Right ventricle myocardium inferior (tissue), 1 donor: ENCODE results near the gene TEX12. TPM values are rescaled to one million over a fixed set of nuclear protein-coding genes. Genes with fewer than 3 reads are reported as not detected.
"Not testable (repeated sequence)": the region's sequence is repeated elsewhere in the genome, so short reads cannot be mapped to it uniquely, and the experiment has no call there.

Source experiments
- ATAC-seq: fragments of 200-7000 bp; cut with Tn5 transposase; one replicate; pipeline ENCODE4 v1.9.1; 2020; ENCODE audit warnings: mild to moderate bottlenecking, moderate library complexity
- DNase-seq: peaks from one replicate; pipeline ENCODE4 v3.0.0; 2021; ENCODE audit errors: missing footprints
- intact Hi-C: fragments of 100-400 bp; cut with DNase I; formaldehyde crosslinking; loops from one replicate; pipeline ENCODE4 v1.11.0; 2022
- total RNA-seq: library from RNA; stranded (reverse); fragmentation: NEBNext Ultra II Directional; extraction: Animal tissue kit (Norgen Biotek cat#: 25700); gene quantifications from one replicate; pipeline ENCODE4 v1.2.1, GENCODE V29; 2021
- donor health status: DM: no; HTN: yes; CAD: no; lungs with severe emphysema.

Gene TEX12
- total RNA-seq, 1 donor from 2014 or later, result 0.54 TPM

DNA sequence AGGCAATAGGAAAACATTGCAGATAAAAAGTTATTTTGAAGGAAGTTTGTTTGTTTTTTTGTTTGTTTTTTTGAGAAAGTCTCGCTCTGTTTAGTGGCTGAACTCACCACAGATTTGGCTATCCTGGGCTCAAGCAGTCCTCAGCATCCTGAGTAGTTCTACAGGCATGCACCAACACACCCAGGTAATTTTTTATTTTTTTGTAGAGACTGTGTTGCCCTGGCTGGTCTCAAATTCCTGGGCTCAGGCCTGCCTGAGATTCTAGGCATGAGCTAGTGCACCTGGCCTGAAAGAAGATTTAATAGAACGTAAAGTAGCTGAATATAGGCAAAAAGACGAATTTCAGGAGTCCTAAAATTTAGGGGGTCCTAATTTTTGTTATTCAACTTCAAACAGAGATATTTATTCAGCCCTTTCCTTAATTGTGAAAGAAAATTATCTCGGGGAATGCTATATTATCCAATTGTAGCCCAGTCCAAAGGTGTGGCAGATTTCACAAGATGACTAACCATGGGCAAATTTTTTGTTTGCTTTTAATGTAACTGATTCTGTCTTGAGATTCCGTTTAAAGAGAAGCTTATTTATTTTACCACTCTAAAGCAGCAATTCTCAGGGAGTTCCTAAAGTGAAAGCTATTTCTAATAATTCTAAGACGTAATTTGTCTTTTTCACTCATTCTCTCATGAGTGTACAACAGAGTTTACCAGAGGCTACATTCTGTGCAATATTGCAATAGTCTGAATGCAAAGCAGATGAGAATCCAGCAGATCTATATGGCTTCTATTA is 4.2 kb upstream of the TEX12 start:
- intact Hi-C loops, result no loop called here
- no peak for ATAC-seq
- no peak for DNase-seq

DNA sequence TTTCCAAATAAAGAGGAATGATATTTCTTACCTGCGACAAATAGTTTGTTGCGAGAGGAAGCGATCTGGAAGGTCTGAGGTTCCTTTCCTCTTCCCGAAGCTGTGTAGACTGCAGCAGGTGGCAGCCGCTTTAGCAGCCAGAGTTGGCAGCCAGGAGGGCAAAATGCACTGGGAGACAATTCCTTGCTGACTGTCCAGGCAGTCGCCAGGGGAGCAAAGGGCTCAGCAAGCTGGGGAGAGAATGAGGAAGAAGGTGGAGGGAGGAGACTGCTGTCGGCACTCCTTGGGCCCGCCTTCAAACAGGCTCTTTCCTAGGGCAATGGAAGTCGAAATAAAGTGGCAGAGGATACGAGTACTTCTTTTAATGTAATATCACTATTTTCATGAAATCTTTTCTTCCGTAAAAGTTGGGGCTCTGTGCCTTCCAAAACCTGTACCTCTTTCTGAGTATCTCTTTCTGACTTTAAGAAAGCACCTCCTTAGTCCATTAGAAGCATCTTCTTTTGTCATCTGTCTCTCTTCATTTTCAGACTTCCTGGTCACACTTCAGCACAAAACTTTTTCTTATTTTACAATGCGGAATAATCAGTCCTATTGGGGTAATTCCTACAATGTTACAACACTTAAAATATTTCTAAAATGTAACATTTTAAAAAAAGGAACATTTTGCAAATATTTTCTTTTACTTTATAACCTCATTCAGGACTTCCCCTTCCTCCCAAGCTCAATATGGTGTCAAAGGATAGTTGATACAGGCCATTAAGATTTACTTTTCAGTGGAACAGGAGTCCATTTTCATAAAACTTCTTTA is 3.1 kb upstream of the TEX12 start, which contains the start of gene IL18:
IL18 (minus strand) TSS at position 220 of the 811 bp plus-strand sequence. CDS start 9,041 bp downstream, outside the sequence.
- peak; percentile 54 for ATAC-seq
- intact Hi-C loops, result no loop called here
- DNase-seq, result peak; percentile 71

DNA sequence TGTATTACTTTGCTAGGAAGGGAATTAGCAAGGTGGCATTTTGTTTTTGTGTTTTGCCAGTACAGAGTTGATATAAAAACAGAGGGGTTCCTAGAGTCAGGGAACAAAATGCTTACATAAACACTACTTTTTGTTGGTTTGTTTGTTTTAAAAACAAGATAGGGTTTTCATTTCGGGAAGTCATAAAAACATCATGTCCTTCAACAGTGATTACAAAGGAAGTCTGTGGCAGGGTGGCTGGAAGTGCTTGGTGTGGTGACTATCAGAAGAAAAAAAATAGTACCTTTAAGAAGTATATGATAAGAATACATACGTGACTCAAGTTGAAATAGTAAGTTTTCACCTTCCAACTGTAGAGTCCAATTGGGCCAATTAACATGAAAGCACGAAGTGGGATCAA is 2.1 kb upstream of the TEX12 start:
- ATAC-seq, result no peak
- intact Hi-C loops, result no loop called here
- DNase-seq, result no peak

DNA sequence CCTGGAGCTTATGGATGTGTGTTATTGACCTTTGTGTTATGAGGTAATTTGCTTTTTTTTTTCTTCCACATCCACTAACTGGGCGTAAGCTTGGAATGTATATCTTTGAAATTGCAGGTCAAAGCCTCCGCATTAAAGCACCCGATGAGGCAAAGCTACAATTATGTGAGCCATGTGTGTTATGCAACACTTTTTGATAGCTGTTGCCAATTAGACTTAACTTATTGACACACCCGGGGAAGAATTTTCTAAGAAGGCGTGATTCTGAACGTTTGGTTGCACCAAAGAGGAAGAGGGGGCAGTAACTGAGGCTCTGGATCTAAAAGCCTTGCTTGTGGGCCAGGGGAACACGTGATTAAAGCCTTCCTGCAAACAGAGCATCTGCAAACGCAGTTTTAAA is 610 bp upstream of the TEX12 start:
- DNase-seq, result no peak
- intact Hi-C loops, result no loop called here
- ATAC-seq, result no peak

DNA sequence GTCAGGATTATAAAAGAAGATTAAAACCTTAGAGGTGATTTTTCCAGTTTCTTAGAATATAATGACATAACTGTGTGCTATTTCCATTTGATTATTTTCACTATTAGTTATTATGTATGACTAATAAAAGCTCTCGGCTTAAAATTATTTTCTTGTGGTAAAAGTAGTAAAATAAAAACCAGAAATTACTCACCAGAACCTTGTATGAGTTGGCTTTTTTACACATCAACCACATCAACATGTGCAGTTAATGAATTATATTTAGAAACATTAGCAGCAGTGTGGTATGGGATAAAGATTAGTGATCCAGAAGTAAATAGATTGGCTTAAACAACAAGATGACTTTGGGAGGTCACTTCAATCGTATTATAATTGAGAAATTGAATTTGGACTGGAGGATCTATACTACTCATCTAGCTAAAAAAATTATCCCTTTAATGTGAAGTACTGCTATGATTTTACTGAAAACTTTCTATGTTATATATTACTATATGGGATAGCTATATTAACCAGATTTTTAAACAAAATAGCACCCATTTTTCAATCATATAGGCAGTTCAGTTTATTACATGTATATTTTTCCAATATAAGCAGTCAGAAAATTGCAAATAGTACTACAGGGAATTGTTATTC is 5.3 kb downstream of the TEX12 start:
- intact Hi-C loops, result loop anchor here (10.0 kb wide), 1 partner anchor 248 kb away; no protein-coding TSS in a partner anchor
- DNase-seq, result no peak
- no peak for ATAC-seq

DNA sequence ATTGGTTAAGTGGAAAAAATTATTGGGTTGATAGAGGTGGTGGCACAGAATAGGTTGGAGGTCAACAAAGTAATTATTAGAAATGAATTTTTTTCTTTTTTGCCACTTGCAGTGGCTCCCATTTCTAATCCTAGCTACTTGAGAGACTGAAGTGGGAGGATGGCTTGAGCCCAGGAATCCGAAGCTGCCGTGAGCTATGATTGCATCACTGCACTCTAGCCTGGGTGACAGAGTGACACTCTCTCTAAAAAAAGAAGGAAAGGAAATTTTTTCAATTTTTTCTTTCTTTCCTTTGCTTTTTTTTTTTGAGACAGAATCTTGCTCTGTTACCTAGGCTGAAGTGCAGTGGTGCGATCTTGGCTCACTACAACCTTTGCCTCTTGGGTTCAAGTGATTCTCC is 6.0 kb downstream of the TEX12 start:
- DNase-seq (no peak), ATAC-seq (no peak)
- intact Hi-C loops, result loop anchor here (10.0 kb wide), 1 partner anchor 248 kb away; no protein-coding TSS in a partner anchor

DNA sequence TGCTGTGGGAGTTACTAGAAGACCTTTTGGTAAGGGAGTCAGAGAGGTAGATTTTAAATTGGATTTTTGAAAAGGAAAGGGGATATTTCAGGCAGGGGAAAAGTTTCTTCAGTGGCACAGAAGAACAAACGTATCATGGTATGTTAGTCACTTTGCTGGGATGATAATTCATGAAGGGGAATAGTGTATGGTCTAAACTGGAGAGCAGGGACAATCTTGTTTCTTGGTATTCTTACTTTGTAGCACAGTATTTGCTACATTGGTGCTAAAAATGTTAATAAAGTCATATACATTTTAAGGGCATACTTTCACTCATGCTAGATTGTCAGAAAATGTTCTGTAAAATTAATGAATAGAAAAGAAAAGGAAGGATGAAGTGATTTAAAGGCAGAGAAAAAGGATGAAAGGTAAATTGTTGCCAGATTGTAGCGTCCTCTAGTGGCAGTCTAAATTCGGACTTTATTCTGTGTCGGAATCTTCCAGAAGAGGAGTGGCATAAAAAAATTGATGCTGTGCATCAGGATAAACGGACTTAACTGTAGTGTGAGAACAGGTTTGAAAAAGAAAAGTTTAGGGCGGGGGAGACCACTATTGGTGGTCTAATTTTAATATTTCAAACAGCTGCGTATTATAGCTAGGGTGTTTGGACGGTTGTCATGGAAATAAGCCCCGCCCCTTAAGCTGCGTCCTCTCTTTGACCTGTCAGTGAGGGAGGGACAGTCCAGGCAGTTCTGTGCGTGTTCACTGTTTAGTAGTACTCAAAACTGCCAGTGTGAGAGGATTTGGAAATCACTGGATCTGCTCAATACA is 7.8 kb downstream of the TEX12 start, which contains the start of gene BCO2:
BCO2 (plus strand) TSS at position 724 of the 810 bp plus-strand sequence. CDS start 90 bp downstream, outside the sequence.
- peak; percentile 96 for ATAC-seq
- intact Hi-C loops, result loop anchor here (2.0 to 10.0 kb wide), 2 partner anchors 60 to 250 kb away; no protein-coding TSS in a partner anchor
- peak; percentile 88 for DNase-seq

DNA sequence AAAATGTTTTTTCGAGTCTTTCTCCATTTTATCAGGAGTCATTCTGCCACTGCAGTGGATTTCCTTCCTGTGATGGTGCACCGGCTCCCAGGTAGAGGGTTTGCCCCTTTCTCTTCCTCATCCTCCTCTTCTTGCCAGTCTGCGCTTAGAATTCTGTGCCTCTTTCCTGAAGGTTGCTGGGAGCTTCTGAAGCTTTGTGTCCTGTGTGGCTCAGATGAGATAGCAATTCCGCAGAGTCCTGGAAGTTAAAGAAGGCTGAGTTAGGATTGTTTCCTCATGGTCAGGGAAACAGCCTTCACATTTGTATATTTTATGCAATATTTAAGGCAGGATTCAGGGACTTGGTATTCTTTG is 8.4 kb downstream of the TEX12 start:
- DNase-seq, result no peak
- intact Hi-C loops, result loop anchor here (2.0 to 10.0 kb wide), 2 partner anchors 61 to 251 kb away; no protein-coding TSS in a partner anchor
- ATAC-seq, result peak; percentile 56

DNA sequence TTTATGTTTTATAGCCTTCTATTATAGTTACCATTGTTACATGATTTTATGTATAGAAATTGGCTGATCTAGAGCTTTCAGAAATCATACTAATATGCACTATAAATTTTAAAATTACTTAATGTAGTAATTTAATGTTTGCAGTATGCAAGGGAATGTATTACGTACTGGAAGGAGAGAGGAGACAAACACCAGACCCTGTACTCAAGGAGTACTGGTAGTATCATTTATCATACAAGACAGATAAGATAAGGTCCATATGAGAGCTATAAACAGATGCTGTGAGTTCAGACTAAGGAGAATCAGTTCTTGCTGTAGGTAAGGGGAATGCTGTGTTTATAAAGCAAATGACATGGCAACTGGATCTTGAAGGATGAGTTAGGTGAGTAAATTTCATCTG is 8.9 kb downstream of the TEX12 start:
- ATAC-seq (peak; percentile 27), DNase-seq (no peak)
- intact Hi-C loops, result loop anchor here (10.0 kb wide), 1 partner anchor 251 kb away; no protein-coding TSS in a partner anchor

DNA sequence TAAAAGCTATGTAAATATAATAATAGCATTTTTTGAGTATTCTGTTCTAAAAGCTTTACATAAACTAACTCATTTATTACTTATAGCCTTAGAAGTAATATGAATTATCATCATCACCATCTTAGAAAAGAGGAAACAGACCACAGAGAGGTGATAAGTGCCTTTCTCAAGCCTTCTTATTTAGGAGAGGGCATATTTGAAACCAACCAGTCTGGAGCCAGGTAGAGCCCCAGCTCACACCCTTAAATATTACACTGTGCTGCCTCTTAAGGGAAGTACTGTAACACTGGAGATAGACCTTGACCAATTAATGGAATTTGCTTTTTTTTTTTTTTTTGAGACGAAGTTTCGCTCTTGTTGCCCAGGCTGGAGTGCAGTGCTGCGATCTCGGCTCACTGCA is 10.4 kb downstream of the TEX12 start:
- ATAC-seq, result no peak
- no peak for DNase-seq
- intact Hi-C loops, result loop anchor here (10.0 kb wide), 1 partner anchor 253 kb away; no protein-coding TSS in a partner anchor

DNA sequence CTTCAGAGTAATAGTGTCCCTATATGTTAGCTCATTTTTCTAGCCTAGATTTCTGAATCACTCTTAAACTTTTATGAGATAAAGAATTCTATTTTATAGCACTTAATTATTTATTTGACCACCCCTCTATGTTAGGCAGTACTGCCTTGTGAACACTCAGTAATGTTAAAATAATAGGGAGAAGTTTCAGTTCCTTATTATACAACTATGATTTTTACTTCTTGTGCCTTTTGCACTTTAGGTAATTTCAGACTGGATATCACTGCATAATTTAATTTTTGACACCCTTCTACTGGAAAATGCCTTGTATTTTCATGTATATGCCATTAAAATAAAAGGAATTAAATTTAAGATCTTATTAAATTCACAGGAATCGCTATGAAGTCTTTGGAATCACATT is 11.3 kb downstream of the TEX12 start:
- intact Hi-C loops, result loop anchor here (10.0 kb wide), 1 partner anchor 254 kb away; no protein-coding TSS in a partner anchor
- ATAC-seq (no peak), DNase-seq (no peak)

DNA sequence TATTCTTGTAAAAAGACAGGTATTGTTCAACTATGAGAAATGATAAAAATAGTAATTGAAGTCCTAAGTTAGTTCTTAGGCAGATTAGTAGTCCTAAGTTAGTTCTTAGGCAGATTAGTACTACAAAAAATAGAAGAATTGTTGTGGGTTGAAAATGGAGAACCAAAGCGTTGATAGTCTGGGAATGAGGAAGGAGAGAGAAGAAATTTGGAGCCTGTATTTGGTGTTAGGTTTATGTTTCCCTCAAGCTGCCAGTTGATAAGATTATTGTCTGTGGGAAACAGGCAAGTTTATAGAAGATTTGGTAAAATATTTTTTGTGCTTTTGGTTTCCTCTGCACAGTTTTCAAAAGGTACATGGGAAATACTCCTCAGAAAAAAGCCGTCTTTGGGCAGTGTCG is 11.8 kb downstream of the TEX12 start:
- intact Hi-C loops, result loop anchor here (10.0 kb wide), 1 partner anchor 254 kb away; no protein-coding TSS in a partner anchor
- DNase-seq (no peak), ATAC-seq (no peak)

DNA sequence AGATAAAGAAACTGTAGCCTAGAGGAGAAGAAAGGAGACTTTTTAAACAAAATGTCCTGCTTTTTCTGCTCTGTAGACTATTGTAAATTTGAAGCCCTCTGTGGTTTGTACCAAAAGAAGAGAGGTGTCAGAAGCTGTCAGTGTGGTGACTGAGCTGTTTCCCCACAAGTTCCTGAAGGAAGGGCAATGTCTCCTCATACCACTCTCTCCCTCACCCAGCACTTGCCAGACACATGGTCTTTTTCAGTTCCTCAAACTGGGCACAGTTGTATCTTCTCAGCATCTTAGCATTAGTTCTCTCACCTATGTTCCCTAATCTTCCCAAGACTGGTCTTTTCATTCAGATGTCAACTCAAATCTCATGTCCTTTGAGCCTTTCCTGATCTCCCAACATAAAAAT is 12.4 kb downstream of the TEX12 start:
- ATAC-seq, result no peak
- intact Hi-C loops, result loop anchor here (10.0 kb wide), 1 partner anchor 255 kb away; no protein-coding TSS in a partner anchor
- no peak for DNase-seq

DNA sequence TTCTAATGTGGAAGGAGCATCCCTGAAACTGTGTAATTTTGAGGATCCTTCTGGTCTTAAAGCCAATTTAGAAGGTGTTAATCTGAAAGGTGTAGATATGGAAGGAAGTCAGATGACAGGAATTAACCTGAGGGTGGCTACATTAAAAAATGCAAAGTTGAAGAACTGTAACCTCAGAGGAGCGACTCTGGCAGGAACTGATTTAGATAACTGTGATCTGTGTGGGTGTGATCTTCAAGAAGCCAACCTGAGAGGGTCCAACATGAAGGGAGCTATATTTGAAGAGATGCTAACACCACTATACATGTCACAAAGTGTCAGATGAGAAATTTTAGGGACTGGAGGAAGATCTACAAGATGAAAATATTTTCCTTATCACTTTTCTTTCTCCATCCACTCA is 15.7 kb downstream of the TEX12 start:
- ATAC-seq, result no peak
- intact Hi-C loops, result no loop called here
- DNase-seq, result no peak

DNA sequence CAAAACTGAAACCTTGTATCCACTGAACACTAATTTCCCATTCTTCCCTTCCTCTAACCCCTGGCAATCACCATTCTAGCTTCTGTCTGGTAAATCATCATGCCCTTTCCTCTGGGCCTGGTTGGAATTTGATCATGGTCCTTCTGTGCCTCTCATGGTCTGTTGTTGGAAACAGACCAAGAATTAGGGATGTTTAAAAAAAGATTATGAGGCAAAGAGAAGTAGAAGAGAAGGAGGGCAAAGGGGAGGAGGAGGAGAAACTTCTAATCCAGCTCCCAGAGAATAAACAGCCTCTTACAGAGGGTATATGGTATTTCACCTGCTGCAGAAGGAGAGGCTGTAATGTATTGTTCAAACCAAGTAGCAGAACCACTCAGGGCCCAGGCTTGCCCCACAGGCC is 18.7 kb downstream of the TEX12 start:
- intact Hi-C loops, result no loop called here
- ATAC-seq (peak; percentile 68), DNase-seq (no peak)

DNA sequence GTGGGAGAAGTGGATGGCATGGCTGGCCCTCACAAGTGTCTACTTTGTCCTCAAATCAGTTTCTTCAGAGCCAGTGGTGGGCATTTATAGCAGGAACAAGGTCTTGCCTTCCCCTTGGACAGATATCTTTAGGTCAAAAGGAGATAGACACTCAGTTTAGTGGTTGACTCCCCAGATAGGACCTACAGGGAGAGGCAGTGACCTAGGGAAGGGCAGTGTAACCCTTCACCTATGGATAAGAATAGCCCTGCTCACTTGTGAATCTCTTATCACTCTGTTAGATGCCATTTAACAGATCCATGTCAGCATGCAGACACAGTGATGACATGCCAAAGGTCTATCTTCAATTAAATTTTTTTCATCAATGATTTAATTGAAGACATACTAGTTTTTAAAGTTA is 19.1 kb downstream of the TEX12 start:
- DNase-seq, result no peak
- intact Hi-C loops, result no loop called here
- peak; percentile 47 for ATAC-seq

DNA sequence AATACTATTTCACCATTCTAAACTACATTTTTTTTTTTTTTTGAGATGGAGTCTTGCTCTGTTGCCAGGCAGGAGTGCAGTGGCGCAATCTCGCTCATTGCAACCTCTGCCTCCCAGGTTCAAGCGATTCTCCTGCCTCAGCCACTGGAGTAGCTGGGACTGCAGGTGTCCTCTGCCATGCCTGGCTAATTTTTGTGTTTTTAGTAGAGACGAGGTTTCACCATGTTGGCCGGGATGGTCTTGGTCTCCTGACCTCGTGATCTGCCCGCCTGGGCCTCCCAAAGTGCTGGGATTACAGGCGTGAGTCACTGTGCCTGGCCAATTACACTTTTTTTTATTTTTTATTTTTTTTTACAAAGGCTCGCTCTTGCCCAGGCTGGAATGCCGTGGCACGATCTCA is 27.9 kb downstream of the TEX12 start:
- ATAC-seq, intact Hi-C loops, DNase-seq: not testable (repeated sequence)

DNA sequence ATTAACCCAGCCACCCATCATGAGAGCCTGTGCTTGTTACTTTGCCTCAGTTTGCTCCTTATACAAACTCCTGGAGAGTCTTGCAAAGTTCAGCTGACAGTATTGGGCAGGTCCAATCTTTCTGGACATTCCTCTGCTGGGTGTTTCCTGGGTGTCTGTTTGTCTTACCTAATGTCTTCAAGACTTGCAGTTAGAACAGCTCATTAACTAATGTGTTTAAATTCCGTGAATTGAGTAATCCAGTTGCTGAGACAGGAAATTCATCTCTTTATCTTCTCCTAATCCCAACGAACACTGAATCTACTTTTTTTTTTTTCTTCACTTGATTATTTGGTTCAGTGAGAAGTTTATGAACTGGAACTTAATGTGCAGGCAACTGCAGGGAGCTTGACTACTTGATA is 28.8 kb downstream of the TEX12 start:
- DNase-seq (no peak), ATAC-seq (no peak)
- intact Hi-C loops, result no loop called here
